HG02678 (cell line): ENCODE measurements around the gene JARID2.

Experiments
- ATAC-seq: cut with Tn5 transposase; IDR thresholded peaks from one replicate; pipeline ENCODE4 v1.9.1; 2021; ENCODE audit warnings: mild to moderate bottlenecking, moderate library complexity; ENCODE audit not compliant: unreplicated experiment

The JARID2 gene

GRCh38 chr6:15479761-15480160 is 233.9 kb downstream of the JARID2 start:
- no peak for ATAC-seq

GRCh38 chr6:15480525-15480924 is 234.7 kb downstream of the JARID2 start:
- no peak for ATAC-seq

GRCh38 chr6:15481390-15482291 is 235.8 kb downstream of the JARID2 start:
- ATAC-seq: no peak

- ATAC-seq: no peak
These were observed 237.2 kb downstream of the JARID2 start for GRCh38 chr6:15483060-15483459.

GRCh38 chr6:15484140-15484539 is 238.3 kb downstream of the JARID2 start:
- no peak for ATAC-seq

- no peak for ATAC-seq
These were observed 239.0 kb downstream of the JARID2 start for GRCh38 chr6:15484821-15485220.

GRCh38 chr6:15485936-15486335 is 240.1 kb downstream of the JARID2 start:
- no peak for ATAC-seq

GRCh38 chr6:15487262-15487661 is 241.4 kb downstream of the JARID2 start:
- ATAC-seq: no peak

GRCh38 chr6:15489261-15489962 is 243.5 kb downstream of the JARID2 start:
- ATAC-seq: no peak

- ATAC-seq: no peak
These were observed 244.6 kb downstream of the JARID2 start for GRCh38 chr6:15490242-15491100.

GRCh38 chr6:15491255-15491985 is 245.6 kb downstream of the JARID2 start:
- no peak for ATAC-seq

- ATAC-seq: no peak
These were observed 246.1 kb downstream of the JARID2 start for GRCh38 chr6:15491986-15492269.

GRCh38 chr6:15493437-15494168 is 247.7 kb downstream of the JARID2 start:
- no peak for ATAC-seq

- no peak for ATAC-seq
These were observed 249.6 kb downstream of the JARID2 start for GRCh38 chr6:15495375-15495901.

GRCh38 chr6:15496345-15497131 is 250.7 kb downstream of the JARID2 start:
- ATAC-seq: no peak

GRCh38 chr6:15498640-15499039 is 252.8 kb downstream of the JARID2 start:
- ATAC-seq: no peak

GRCh38 chr6:15499125-15499524 is 253.3 kb downstream of the JARID2 start:
- no peak for ATAC-seq

- ATAC-seq: no peak
These were observed 253.7 kb downstream of the JARID2 start for GRCh38 chr6:15499591-15499990.
